DOHH2 (cell line): Measurements from ENCODE around the gene PBX4.

Experiments used
- H3F3A ChIP-seq: fragments of 200-600 bp; sonication (generic), shearing (Covaris generic); 2 replicates; pipeline ENCODE4 v1.6.0; 2016; ENCODE audit warnings: antibody characterized with exemption, mild to moderate bottlenecking; ENCODE audit not compliant: control insufficient read depth, insufficient read depth
- H3K27ac ChIP-seq: fragments of 200-600 bp; sonication (generic); 2 replicates; pipeline ENCODE4 v1.5.1; 2014; ENCODE audit warnings: low read depth, mild to moderate bottlenecking, low read length, moderate library complexity
- H3K27me3 ChIP-seq: fragments of 200-600 bp; sonication (generic); 2 replicates; pipeline ENCODE4 v1.6.1; 2014; ENCODE audit warnings: mild to moderate bottlenecking, low read length, mixed read lengths; ENCODE audit not compliant: control insufficient read depth
- H3K36me3 ChIP-seq: fragments of 200-600 bp; sonication (generic); 2 replicates; pipeline ENCODE4 v1.6.1; 2014; ENCODE audit warnings: mild to moderate bottlenecking, low read length, moderate library complexity, mixed read lengths; ENCODE audit not compliant: control insufficient read depth
- H3K4me1 ChIP-seq: fragments of 200-600 bp; sonication (generic); 2 replicates; pipeline ENCODE4 v1.6.1; 2014; ENCODE audit warnings: mild to moderate bottlenecking, low read length, mixed read lengths; ENCODE audit not compliant: control insufficient read depth
- H3K4me2 ChIP-seq: fragments of 200-600 bp; sonication (generic); 2 replicates; pipeline ENCODE4 v1.6.0; 2014; ENCODE audit warnings: mild to moderate bottlenecking, low read length, moderate library complexity
- H3K4me3 ChIP-seq: fragments of 200-600 bp; sonication (generic); 2 replicates; pipeline ENCODE4 v1.5.1; 2014; ENCODE audit warnings: mild to moderate bottlenecking, low read length, mixed read lengths
- H3K79me2 ChIP-seq: fragments of 200-600 bp; sonication (generic); 2 replicates; pipeline ENCODE4 v1.6.1; 2014; ENCODE audit warnings: mild to moderate bottlenecking, low read length, mixed read lengths; ENCODE audit not compliant: control insufficient read depth
- H3K9me2 ChIP-seq: fragments of 200-600 bp; sonication (generic); replicated peaks from 2 replicates; pipeline ENCODE4 v1.6.1; 2014; ENCODE audit warnings: mild to moderate bottlenecking, low read length, mixed read lengths; ENCODE audit not compliant: control insufficient read depth
- H3K9me3 ChIP-seq: fragments of 200-600 bp; sonication (generic); 2 replicates; pipeline ENCODE4 v1.6.1; 2014; ENCODE audit warnings: antibody characterized with exemption, low read length, mixed read lengths; ENCODE audit not compliant: control insufficient read depth, insufficient read depth
- H4K20me1 ChIP-seq: fragments of 200-600 bp; sonication (generic); 2 replicates; pipeline ENCODE4 v1.6.0; 2014; ENCODE audit warnings: low read depth, mild to moderate bottlenecking, antibody characterized with exemption, low read length, moderate library complexity; ENCODE audit not compliant: control insufficient read depth, insufficient read depth
- EZH2phosphoT487 ChIP-seq: fragments of 200-600 bp; sonication (generic); IDR thresholded peaks from 2 replicates; pipeline ENCODE4 v1.6.1; 2017; ENCODE audit warnings: borderline replicate concordance, mild to moderate bottlenecking, antibody characterized with exemption, low read length, moderate library complexity, mixed read lengths
- TF ChIP-seq, protein P1 (sequence below): fragments of 200-600 bp; sonication (generic); IDR thresholded peaks from one replicate; pipeline ENCODE4 v1.5.1; 2014; ENCODE audit warnings: antibody characterized with exemption, mild to moderate bottlenecking, low read depth, low read length; ENCODE audit not compliant: poor library complexity, severe bottlenecking

PBX4 gene

DNA sequence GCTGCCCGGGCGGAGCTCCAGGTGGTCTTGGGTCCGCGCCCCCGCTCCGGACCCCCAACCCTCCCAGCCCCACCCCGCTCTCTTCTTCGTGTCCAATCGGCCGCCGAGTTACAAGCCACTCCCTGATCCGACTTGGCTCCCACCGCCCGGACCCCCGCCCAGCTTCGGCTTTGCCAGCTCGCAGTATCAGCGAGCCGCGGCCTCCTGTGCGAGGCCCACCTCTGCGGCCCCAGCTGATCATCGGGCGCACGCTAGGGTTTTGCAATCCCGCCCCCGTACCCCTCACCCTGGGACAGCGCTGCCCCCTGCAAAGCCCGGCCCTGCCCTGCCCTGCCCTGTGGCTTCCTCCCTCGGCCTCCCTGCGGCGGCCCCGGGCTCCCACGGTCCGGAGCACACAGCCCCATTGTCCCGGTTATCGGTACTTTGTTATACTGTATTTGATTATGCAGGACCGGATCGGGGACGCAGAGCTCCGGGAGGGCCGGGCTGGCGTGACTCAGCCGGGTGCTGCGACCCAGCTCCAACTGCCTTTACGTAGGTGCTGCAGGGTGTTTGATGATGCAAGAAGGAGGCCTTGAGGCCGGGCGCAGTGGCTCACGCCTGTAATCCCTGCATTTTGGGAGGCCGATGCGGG, 10.1 kb upstream of the PBX4 start:
- Histone ChIP-seq H3K36me3 (peaks cover 28% of the 10 kb centered on the region), H3K9me3 (no peaks in the 10 kb centered on the region), H3K4me1 (peaks cover 21% of the 10 kb centered on the region), H3K9me2 (no peaks in the 10 kb centered on the region), H3F3A (peaks cover 3% of the 10 kb centered on the region; the same call in 1 of the 2 replicates), H3K27me3 (no peaks in the 10 kb centered on the region), H3K27ac (peak overlapping the region; percentile 12; the same call in 1 of the 2 replicates), H3K79me2 (no peaks in the 10 kb centered on the region), H4K20me1 (no peaks in the 10 kb centered on the region), H3K4me3 (peak overlapping the region; percentile 86), H3K4me2 (peak overlapping the region; percentile 90)
- TF ChIP-seq, protein P1, sequence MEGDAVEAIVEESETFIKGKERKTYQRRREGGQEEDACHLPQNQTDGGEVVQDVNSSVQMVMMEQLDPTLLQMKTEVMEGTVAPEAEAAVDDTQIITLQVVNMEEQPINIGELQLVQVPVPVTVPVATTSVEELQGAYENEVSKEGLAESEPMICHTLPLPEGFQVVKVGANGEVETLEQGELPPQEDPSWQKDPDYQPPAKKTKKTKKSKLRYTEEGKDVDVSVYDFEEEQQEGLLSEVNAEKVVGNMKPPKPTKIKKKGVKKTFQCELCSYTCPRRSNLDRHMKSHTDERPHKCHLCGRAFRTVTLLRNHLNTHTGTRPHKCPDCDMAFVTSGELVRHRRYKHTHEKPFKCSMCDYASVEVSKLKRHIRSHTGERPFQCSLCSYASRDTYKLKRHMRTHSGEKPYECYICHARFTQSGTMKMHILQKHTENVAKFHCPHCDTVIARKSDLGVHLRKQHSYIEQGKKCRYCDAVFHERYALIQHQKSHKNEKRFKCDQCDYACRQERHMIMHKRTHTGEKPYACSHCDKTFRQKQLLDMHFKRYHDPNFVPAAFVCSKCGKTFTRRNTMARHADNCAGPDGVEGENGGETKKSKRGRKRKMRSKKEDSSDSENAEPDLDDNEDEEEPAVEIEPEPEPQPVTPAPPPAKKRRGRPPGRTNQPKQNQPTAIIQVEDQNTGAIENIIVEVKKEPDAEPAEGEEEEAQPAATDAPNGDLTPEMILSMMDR = no peak
- no peak for TF ChIP-seq EZH2phosphoT487

DNA sequence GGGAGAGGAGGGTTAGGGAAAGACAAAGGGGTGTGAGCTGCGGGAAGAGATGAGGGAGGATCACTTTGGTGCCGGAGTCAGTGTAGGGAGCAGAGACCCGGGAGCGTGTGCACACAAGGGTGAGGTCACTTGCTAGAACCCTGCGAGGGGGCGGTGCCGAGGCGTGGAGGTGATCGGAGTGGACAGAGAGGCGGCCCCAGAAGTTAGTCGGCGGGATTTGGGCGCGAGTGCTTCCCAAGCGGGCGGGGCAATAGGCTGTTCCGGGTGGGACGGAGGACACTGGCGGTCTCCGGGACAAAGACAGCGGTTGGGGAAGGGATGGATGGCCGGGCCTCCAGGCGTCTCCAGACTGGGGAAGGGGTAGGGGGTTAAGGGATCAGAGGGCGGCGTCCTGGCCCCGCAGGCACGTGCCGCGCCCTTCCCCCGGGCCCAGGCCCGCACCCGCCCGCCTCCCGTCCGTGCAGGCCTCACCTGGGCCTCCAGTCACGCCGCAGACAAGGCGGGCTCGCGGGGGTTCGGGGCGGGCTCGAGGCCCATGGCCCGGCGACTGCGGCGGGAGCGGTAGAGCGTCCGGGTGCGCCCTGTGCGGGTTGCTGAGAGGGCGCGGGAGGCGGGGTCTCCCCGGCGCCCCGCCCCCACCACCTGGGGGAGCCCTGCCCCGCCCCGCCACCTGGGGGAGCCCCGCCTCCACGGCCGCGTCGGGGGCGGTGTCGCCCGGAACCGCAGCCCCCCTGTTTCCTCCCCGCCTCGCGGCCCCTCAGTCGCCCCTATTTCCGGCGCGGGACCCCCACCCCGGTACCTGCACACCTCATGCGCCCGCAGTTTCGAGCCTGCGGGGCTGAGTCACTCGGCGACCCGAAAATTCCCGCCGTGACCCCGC, 9.4 kb upstream of the PBX4 start, which contains the start of gene LPAR2:
Gene LPAR2, minus strand, starts transcription at position 600 of the 880 bp plus-strand sequence. CDS start 945 bp downstream, outside the sequence.
- H3K9me3 ChIP-seq = no peaks in the 10 kb centered on the region
- TF ChIP-seq, protein P1 = no peak
- TF ChIP-seq EZH2phosphoT487 = no peak
- peak within 1 kb of the TSS; percentile 90 for H3K4me2 ChIP-seq
- no peaks in the 10 kb centered on the region for H3K79me2 ChIP-seq
- H4K20me1 ChIP-seq = no peaks in the 10 kb centered on the region
- peaks cover 23% of the 10 kb centered on the region for H3K36me3 ChIP-seq
- peak within 1 kb of the TSS; percentile 12; the same call in 1 of the 2 replicates for H3K27ac ChIP-seq
- peak within 1 kb of the TSS; percentile 86 for H3K4me3 ChIP-seq
- H3F3A ChIP-seq = peaks cover 3% of the 10 kb centered on the region; the same call in 1 of the 2 replicates
- peaks cover 21% of the 10 kb centered on the region for H3K4me1 ChIP-seq
- H3K9me2 ChIP-seq = no peaks in the 10 kb centered on the region
- H3K27me3 ChIP-seq = no peaks in the 10 kb centered on the region

DNA sequence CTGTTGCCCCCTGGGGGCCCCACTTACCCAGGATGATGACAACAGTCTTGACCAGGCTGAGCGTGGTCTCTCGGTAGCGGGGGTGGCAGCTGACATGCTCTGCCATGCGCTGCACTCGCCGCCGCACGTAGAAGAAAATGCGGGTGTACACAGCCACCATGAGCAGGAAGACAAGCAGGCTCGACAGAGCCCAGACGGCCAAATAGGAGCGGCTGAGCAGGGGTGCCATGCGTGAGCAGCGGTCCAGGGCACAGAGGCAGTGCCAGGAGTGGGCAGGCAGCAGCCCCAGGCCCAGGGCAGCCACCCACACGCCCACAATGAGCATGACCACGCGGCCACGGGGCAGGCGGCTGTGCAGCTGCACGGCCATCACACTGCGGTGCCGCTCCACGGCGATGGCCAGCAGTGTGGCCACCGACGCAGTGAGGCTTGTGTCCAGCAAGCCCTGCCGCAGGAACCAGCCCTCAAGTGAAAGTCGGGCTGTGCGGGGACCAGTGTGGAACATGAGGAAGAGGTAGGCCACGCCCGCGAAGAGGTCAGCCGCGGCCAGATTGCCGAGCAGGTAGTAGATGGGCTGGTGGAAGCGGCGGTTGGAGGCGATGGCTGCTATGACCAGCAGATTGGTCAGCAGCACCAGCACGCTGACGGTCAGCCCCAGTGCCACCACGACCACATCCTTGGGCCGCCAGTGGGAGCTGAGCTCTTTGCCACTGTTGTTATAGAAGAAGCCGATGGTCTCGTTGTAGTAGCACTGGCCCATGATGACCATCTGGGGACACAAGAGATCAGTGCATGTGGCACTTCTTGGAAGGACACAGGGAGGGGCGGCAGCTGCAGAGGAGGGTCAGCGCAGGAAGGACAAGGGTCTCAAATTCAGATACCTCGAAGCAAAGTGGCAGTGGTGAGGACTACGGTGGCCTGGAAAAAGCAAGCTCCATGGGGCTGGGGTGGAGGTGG, 8.3 kb upstream of the PBX4 start:
- H3K27ac ChIP-seq = no peak overlapping the region

More for the DNA sequence above, 8.3 kb upstream of the PBX4 start:
- TF ChIP-seq, protein P1 = no peak
- TF ChIP-seq EZH2phosphoT487 = no peak
- Histone ChIP-seq H3K27me3 (no peaks in the 10 kb centered on the region), H3K9me2 (no peaks in the 10 kb centered on the region), H3K4me1 (peaks cover 21% of the 10 kb centered on the region), H3K4me2 (peak overlapping the region; percentile 90), H4K20me1 (no peaks in the 10 kb centered on the region), H3F3A (peaks cover 3% of the 10 kb centered on the region; the same call in 1 of the 2 replicates), H3K9me3 (no peaks in the 10 kb centered on the region), H3K79me2 (no peaks in the 10 kb centered on the region), H3K36me3 (peaks cover 23% of the 10 kb centered on the region), H3K4me3 (peak overlapping the region; percentile 86)
